HEK293T (cell line): ENCODE results near the gene CERS1.

Experiments
- ARNT ChIP-seq: fragments of 450-650 bp; IDR thresholded peaks from 2 replicates; pipeline ENCODE4 v1.6.1; 2017; ENCODE audit warnings: mild to moderate bottlenecking
- BHLHE40 ChIP-seq: fragments of 450-650 bp; IDR thresholded peaks from 2 replicates; pipeline ENCODE4 v1.6.1; 2016; ENCODE audit warnings: mild to moderate bottlenecking, moderate library complexity, borderline replicate concordance
- ELF4 ChIP-seq: fragments of 450-650 bp; IDR thresholded peaks from 2 replicates; pipeline ENCODE4 v1.6.1; 2017; ENCODE audit warnings: antibody characterized with exemption
- FOXA1 ChIP-seq: fragments of 450-650 bp; IDR thresholded peaks from 2 replicates; pipeline ENCODE4 v1.6.1; 2016; ENCODE audit warnings: mild to moderate bottlenecking
- FOXK2 ChIP-seq: fragments of 450-650 bp; IDR thresholded peaks from 2 replicates; pipeline ENCODE4 v1.6.1; 2016; ENCODE audit warnings: mild to moderate bottlenecking
- FOXM1 ChIP-seq: fragments of 450-650 bp; IDR thresholded peaks from 2 replicates; pipeline ENCODE4 v1.6.1; 2017; ENCODE audit warnings: mild to moderate bottlenecking, borderline replicate concordance
- L3MBTL2 ChIP-seq: fragments of 450-650 bp; conservative IDR thresholded peaks from 2 replicates; pipeline ENCODE4 v1.6.1; 2016; ENCODE audit warnings: mild to moderate bottlenecking
- LEF1 ChIP-seq: fragments of 450-650 bp; IDR thresholded peaks from 2 replicates; pipeline ENCODE4 v1.6.1; 2017; ENCODE audit warnings: mild to moderate bottlenecking, borderline replicate concordance
- SP1 ChIP-seq: fragments of 450-650 bp; IDR thresholded peaks from 2 replicates; pipeline ENCODE4 v1.6.1; 2017
- SUZ12 ChIP-seq: fragments of 450-650 bp; IDR thresholded peaks from 2 replicates; pipeline ENCODE4 v1.6.1; 2016; ENCODE audit warnings: mild to moderate bottlenecking
- TARDBP ChIP-seq: fragments of 450-650 bp; IDR thresholded peaks from 2 replicates; pipeline ENCODE4 v1.6.1; 2016
- ZNF384 ChIP-seq: fragments of 450-650 bp; IDR thresholded peaks from 2 replicates; pipeline ENCODE4 v1.6.1; 2016
- TF ChIP-seq, protein P1 (sequence below): fragments of 450-650 bp; IDR thresholded peaks from 2 replicates; pipeline ENCODE4 v1.6.1; 2016

DNA sequence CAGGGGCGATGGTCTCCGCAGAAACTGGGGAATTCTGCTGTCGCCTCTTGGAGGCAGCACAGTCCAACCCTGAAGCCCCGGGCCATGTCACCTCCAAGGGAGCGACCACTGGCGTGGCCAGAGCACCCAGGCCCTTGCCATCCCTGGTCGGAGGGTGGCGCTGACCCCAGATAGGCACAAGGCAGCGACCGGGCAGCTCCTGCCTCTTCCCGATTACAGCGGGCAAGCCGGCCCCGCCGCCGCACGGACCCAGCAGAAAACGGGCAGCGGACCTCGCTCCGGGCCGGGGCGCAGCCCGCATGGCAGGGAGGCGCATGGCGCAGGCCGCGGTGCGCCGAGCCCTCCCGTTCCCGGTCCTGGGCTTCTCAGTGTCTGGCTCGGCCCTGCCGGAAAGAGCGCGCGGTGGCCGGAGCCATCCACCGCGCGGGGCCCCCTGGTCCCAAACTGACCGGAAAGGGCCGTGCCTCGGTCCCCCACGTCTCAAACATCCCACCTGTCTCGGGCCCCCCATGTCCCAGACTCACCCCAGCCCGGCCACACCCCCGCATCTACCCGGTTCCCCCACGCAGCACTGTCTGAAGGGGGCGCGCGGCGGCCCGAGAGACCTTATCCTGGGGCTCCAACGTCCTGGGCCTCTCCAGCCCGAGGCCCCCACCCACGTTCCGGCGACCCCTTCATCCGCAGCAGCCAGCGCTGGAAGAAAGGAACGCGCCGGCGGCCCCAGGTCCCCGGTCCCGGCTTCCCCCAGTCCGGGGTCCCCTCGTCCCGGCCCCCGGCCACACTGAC lies 727 bp downstream of the CERS1 start:
- TF ChIP-seq TARDBP (no peak), FOXM1 (no peak), BHLHE40 (no peak), FOXK2 (no peak), LEF1 (no peak), ZNF384 (no peak), ELF4 (no peak), SP1 (no peak), L3MBTL2 (no peak), FOXA1 (no peak), ARNT (no peak), SUZ12 (no peak)
- TF ChIP-seq, protein P1, sequence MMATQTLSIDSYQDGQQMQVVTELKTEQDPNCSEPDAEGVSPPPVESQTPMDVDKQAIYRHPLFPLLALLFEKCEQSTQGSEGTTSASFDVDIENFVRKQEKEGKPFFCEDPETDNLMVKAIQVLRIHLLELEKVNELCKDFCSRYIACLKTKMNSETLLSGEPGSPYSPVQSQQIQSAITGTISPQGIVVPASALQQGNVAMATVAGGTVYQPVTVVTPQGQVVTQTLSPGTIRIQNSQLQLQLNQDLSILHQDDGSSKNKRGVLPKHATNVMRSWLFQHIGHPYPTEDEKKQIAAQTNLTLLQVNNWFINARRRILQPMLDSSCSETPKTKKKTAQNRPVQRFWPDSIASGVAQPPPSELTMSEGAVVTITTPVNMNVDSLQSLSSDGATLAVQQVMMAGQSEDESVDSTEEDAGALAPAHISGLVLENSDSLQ = no peak
